K562 (cell line): ENCODE results near the gene SNAPC5. TPM values are rescaled to one million over a fixed set of nuclear protein-coding genes. Genes with fewer than 3 reads are reported as not detected.

Experiments
- ATAC-seq: fragments of 200-7000 bp; cut with Tn5 transposase; 3 replicates; pipeline ENCODE4 v1.9.1; 2020; ENCODE audit warnings: moderate library complexity
- BruUV-seq: library from RNA; stranded (reverse); fragments of 400-500 nt; replicated peaks from 2 replicates; lab custom pipeline; 2021; lab: Mats Ljungman, UMichigan
- CTCF ChIA-PET: fragments of 300-600 bp; formaldehyde crosslinking; extraction: SDS; loops from one replicate; lab custom pipeline; 2021; ENCODE audit warnings: low intra/inter-chr PET ratio; lab: Yijun Ruan, JAX
- POLR2A ChIA-PET: fragments of 300-600, 350-650 bp; sonication (Branson Sonifier 250); formaldehyde crosslinking; extraction: SDS; loops from one replicate; lab custom pipeline; 2021; ENCODE audit warnings: antibody characterized with exemption, inconsistent platforms; lab: Yijun Ruan, JAX
- DNase-seq, 4 experiments: peaks; one replicate each; pipeline versions ENCODE4 v3.0.0 to v3.0.0-alpha.2; 2011 to 2018; ENCODE audit warnings: low spot score in 3 of 4, mixed read lengths in 3 of 4; ENCODE audit errors: extremely low read depth in 1 of 4
- FAIRE-seq: peaks from 2 replicates; lab custom pipeline; 2011; peaks lifted over from hg19 to GRCh38; lab: Jason Lieb, UNC
- H2AFZ ChIP-seq: 2 replicates; pipeline ENCODE4 v1.6.0; 2011; ENCODE audit warnings: low read depth, low read length, control low read depth, inconsistent platforms
- H3K27ac ChIP-seq: fragments of 200-600 bp; 3 replicates; pipeline ENCODE4 v1.8.0; 2011; ENCODE audit warnings: low read depth, mild to moderate bottlenecking, control low read depth, inconsistent platforms, low read length, moderate library complexity, mixed read lengths; ENCODE audit errors: extremely low read depth
- H3K27me3 ChIP-seq, 2 experiments: fragments of 300-600 bp in 1 of 2; 2 replicates in 1 of 2; 3 replicates in 1 of 2; pipeline versions ENCODE4 v1.6.0 to v1.8.0; 2011; ENCODE audit warnings: inconsistent platforms in 2 of 2, low read length in 2 of 2, mild to moderate bottlenecking in 1 of 2, mixed read lengths in 1 of 2, moderate library complexity in 1 of 2; ENCODE audit not compliant: control insufficient read depth in 2 of 2, insufficient read depth in 2 of 2
- H3K36me3 ChIP-seq: fragments of 300-600 bp; 3 replicates; pipeline ENCODE4 v1.8.0; 2011; ENCODE audit warnings: mild to moderate bottlenecking, low read length, inconsistent platforms; ENCODE audit not compliant: control insufficient read depth, insufficient read depth
- H3K4me1 ChIP-seq, 2 experiments: fragments of 200-600 bp in 1 of 2; replicated peaks in 1 of 2; 2 replicates in 1 of 2; 3 replicates in 1 of 2; pipeline versions ENCODE4 v1.5.1 to v1.8.0; 2011; ENCODE audit warnings: inconsistent platforms in 2 of 2, low read length in 2 of 2, mild to moderate bottlenecking in 1 of 2, mixed read lengths in 1 of 2, moderate library complexity in 1 of 2; ENCODE audit not compliant: control insufficient read depth in 2 of 2, insufficient read depth in 2 of 2
- H3K4me2 ChIP-seq: 2 replicates; pipeline ENCODE4 v1.6.1; 2011; ENCODE audit warnings: low read length, control low read depth, inconsistent platforms, mixed read lengths; ENCODE audit not compliant: insufficient read depth
- H3K4me3 ChIP-seq: fragments of 200-600 bp; sonication (generic), shearing (Covaris generic); 2 replicates; pipeline ENCODE4 v1.5.1; 2016; ENCODE audit warnings: control low read depth, inconsistent platforms
- H3K79me2 ChIP-seq: fragments of 200-600 bp; 3 replicates; pipeline ENCODE4 v1.8.0; 2011; ENCODE audit warnings: low read length, inconsistent platforms; ENCODE audit not compliant: control insufficient read depth, insufficient read depth
- H3K9ac ChIP-seq, 2 experiments: 2 replicates each; pipeline versions ENCODE4 v1.6.0 to v1.6.1; 2011; ENCODE audit warnings: low read depth in 2 of 2, low read length in 2 of 2, control low read depth in 1 of 2, inconsistent platforms in 1 of 2, mild to moderate bottlenecking in 1 of 2, mixed read lengths in 1 of 2; ENCODE audit not compliant: insufficient read depth in 1 of 2
- H3K9me1 ChIP-seq: one replicate; pipeline ENCODE4 v1.6.0; 2011; ENCODE audit warnings: inconsistent platforms, mild to moderate bottlenecking, low read length, moderate library complexity; ENCODE audit not compliant: control insufficient read depth, insufficient read depth
- H3K9me3 ChIP-seq: replicated peaks from 2 replicates; pipeline ENCODE4 v1.5.1; 2011; ENCODE audit warnings: low read depth, low read length, inconsistent platforms; ENCODE audit not compliant: control insufficient read depth, insufficient read depth
- H4K20me1 ChIP-seq: replicated peaks from 2 replicates; pipeline ENCODE4 v1.6.1; 2011; ENCODE audit warnings: low read length, inconsistent platforms, mixed read lengths; ENCODE audit not compliant: control insufficient read depth, insufficient read depth
- ATF1 ChIP-seq, 2 experiments: fragments of 450-650 bp in 1 of 2; IDR thresholded peaks; 2 replicates each; pipeline ENCODE4 v1.6.1; 2016; ENCODE audit warnings: missing compliant biosample characterization in 1 of 2, missing genetic modification characterization in 1 of 2
- CEBPB ChIP-seq: fragments of 450-650 bp; IDR thresholded peaks from 2 replicates; pipeline ENCODE4 v1.6.1; 2016; ENCODE audit warnings: missing genetic modification characterization, missing compliant biosample characterization
- CREB1 ChIP-seq, 2 experiments: sonication (generic) in 1 of 2; formaldehyde crosslinking in 1 of 2; IDR thresholded peaks; 2 replicates each; pipeline versions ENCODE4 v1.6.1 to v1.8.0; 2012 to 2022; ENCODE audit warnings: inconsistent platforms in 1 of 2, mild to moderate bottlenecking in 1 of 2, missing genetic modification reagents in 1 of 2, moderate library complexity in 1 of 2
- ELF2 ChIP-seq: fragments of 250-450 bp; sonication (Bioruptor Pico); IDR thresholded peaks from 2 replicates; pipeline ENCODE4 v1.5.0; 2021; ENCODE audit warnings: mild to moderate bottlenecking
- GATA2 ChIP-seq: sonication (generic); formaldehyde crosslinking; IDR thresholded peaks from 2 replicates; pipeline ENCODE4 v1.4.0; 2020; ENCODE audit warnings: mild to moderate bottlenecking, missing genetic modification reagents
- HDAC1 ChIP-seq, 2 experiments: fragments of 450-650 bp; IDR thresholded peaks; 2 replicates each; pipeline ENCODE4 v1.6.1; 2016 to 2017; ENCODE audit warnings: inconsistent platforms in 1 of 2, mild to moderate bottlenecking in 1 of 2, moderate library complexity in 1 of 2
- POLR2A ChIP-seq: fragments of 450-650 bp; conservative IDR thresholded peaks from 2 replicates; pipeline ENCODE4 v1.6.1; 2016
- POLR2AphosphoS5 ChIP-seq: IDR thresholded peaks from 2 replicates; pipeline ENCODE4 v1.6.1; 2011; ENCODE audit warnings: mild to moderate bottlenecking, low read depth, low read length, moderate library complexity; ENCODE audit not compliant: control insufficient read depth, insufficient read depth
- RHOXF2B ChIP-seq: fragments of 250-450 bp; sonication (Bioruptor Pico); conservative IDR thresholded peaks from 2 replicates; pipeline ENCODE4 v1.5.1; 2021
- SMAD4 ChIP-seq: fragments of 250-450 bp; sonication (Bioruptor Pico); conservative IDR thresholded peaks from 2 replicates; pipeline ENCODE4 v1.8.0; 2021; ENCODE audit warnings: inconsistent platforms, mild to moderate bottlenecking, moderate library complexity
- STAT5A ChIP-seq: IDR thresholded peaks from 2 replicates; pipeline ENCODE4 v1.6.1; 2012; ENCODE audit warnings: low read length, inconsistent platforms, borderline replicate concordance
- VEZF1 ChIP-seq: fragments of 200-800 bp; sonication (Bioruptor generic); IDR thresholded peaks from 2 replicates; pipeline ENCODE4 v1.6.1; 2017; ENCODE audit warnings: missing genetic modification characterization, missing compliant biosample characterization
- ZNF311 ChIP-seq: fragments of 250-450 bp; sonication (Bioruptor Pico); IDR thresholded peaks from 2 replicates; pipeline ENCODE4 v1.4.0; 2020; ENCODE audit warnings: mild to moderate bottlenecking, moderate library complexity
- ZNF699 ChIP-seq: fragments of 250-450 bp; sonication (Bioruptor Pico); IDR thresholded peaks from 2 replicates; pipeline ENCODE4 v1.8.0; 2021; ENCODE audit warnings: mild to moderate bottlenecking, moderate library complexity; ENCODE audit not compliant: insufficient replicate concordance
- WGBS: fragments of 100-300 bp; shearing (Covaris generic); methylation state at CpG from one replicate; pipeline ENCODE4 v1.1.6; 2016; ENCODE audit warnings: low coverage, mixed read lengths; ENCODE audit not compliant: insufficient coverage; ENCODE audit errors: missing lambda C conversion rate; 5-methylcytosine and 5-hydroxymethylcytosine counted together
- in situ Hi-C: fragments of 300-500 bp; cut with MboI; formaldehyde crosslinking; loops from 4 replicates; pipeline ENCODE4 v1.15.0; 2018; ENCODE audit warnings: inconsistent platforms, mixed read lengths
- intact Hi-C: fragments of 100-400 bp; cut with micrococcal nuclease; formaldehyde crosslinking; loops from 2 replicates; pipeline ENCODE4 v1.14.2; 2022
- polyA plus RNA-seq, 8 experiments: library from polyadenylated mRNA; depleted of rRNA in 4 of 8; stranded (reverse) in 5 of 8; unstranded in 3 of 8; fragments of >200 nt; fragmentation: Nextera tagmentation in 2 of 8; fragmentation: Illumina TruSeq in 1 of 8; extraction: Ambion mirVana in 2 of 8; extraction: Trizol in 1 of 8; gene quantifications; 2 replicates each; pipeline versions ENCODE4 v1.2.1 to v1.2.3, GENCODE V29; 2011 to 2014; ENCODE audit warnings: inconsistent platforms in 1 of 8, missing spikeins in 1 of 8
- total RNA-seq, 7 experiments: library from RNA; depleted of rRNA in 6 of 7; stranded (reverse); fragments of >200 nt in 6 of 7; fragmentation: Illumina TruSeq in 2 of 7; extraction: Trizol in 2 of 7; gene quantifications; 2 replicates each; pipeline versions ENCODE4 v1.2.1 to v1.2.3, GENCODE V29; 2011 to 2021; ENCODE audit warnings: low replicate concordance in 1 of 7

The SNAPC5 gene
- total and polyA plus RNA-seq, 9 of the 15 experiments (the other 6 are each of a cell fraction or from before 2014, with no cell fraction given): 52.8 to 155 (median 96.5) TPM

- POLR2A ChIA-PET: interaction anchor here (1.0 to 2.4 kb wide), 6 partner anchors 9 to 106 kb away, joined by 3 to 14 read pairs (median 6); partner anchors contain the start of genes RPL4 and ZWILCH
- peak in 1 of 4 experiments; percentile 27 for DNase-seq
- peaks cover 91% of the 10 kb centered on the region for H3K36me3 ChIP-seq
- peak; percentile 45; the same call in 2 of the 3 replicates for ATAC-seq
- H3K27me3 ChIP-seq: no peaks in the 10 kb centered on the region
- in situ Hi-C loops (no loop called here), intact Hi-C loops (loop anchor here (10.0 kb wide), 1 partner anchor 363 kb away; no protein-coding TSS in a partner anchor)
- no peak for FAIRE-seq
- H3K4me2 ChIP-seq: no peak overlapping the region
- TF ChIP-seq STAT5A: no peak
- 0 out of 2 replicates have a peak, but pooled peaks have one; percentile 51 for TF ChIP-seq POLR2A
- 0 out of 2 replicates have a peak, but pooled peaks have one; percentile 15 for TF ChIP-seq CREB1 (IDR thresholded peaks at IDR 0.05)
- no peak for TF ChIP-seq CREB1 (CRISPR knock-in tag; IDR thresholded peaks at IDR 0.05)
- no peak for TF ChIP-seq HDAC1 (IDR thresholded peaks at IDR 0.05)
- 0 out of 2 replicates have a peak, but pooled peaks have one; percentile 2 for TF ChIP-seq POLR2AphosphoS5
- no peak for TF ChIP-seq VEZF1 (CRISPR knock-in tag)
- no peak for TF ChIP-seq ATF1 (CRISPR knock-in tag; IDR thresholded peaks at IDR 0.05)
- TF ChIP-seq ATF1 (tag; IDR thresholded peaks at IDR 0.05): no peak
- no peak for TF ChIP-seq GATA2 (CRISPR knock-in tag)
- no peak for TF ChIP-seq ELF2
- no peak for TF ChIP-seq SMAD4 (CRISPR knock-in tag)
- TF ChIP-seq CEBPB: no peak
- TF ChIP-seq ZNF311: no peak
- no peak for TF ChIP-seq ZNF699 (CRISPR knock-in tag)
- TF ChIP-seq RHOXF2B (CRISPR knock-in tag): no peak
- TF ChIP-seq, all 486 proteins: peak for 3
- CTCF ChIA-PET: no interaction called here
- WGBS: 64% methylated on average over 3 of the region's 3 CpGs
- Histone ChIP-seq H3K9me1 (no peaks in the 10 kb centered on the region), H3K9me3 (no peaks in the 10 kb centered on the region), H3K4me1 (peaks cover 4 to 8% of the 10 kb centered on the region in 2 experiments; a peak in 3 of 5 replicates), H4K20me1 (no peaks in the 10 kb centered on the region), H2AFZ (no peak overlapping the region), H3K79me2 (peaks cover 29% of the 10 kb centered on the region), H3K4me3 (no peak overlapping the region), H3K9ac (no peak overlapping the region), H3K27ac (0 out of 3 replicates have a peak overlapping the region, but pooled peaks have one; percentile 1)
- BruUV-seq: no TSS peak
Observed at GRCh38 chr15:66491846-66492245, 5.7 kb downstream of the SNAPC5 start.
